CD4-positive, alpha-beta T cell treated with Interleukin-4 for 1 hour (primary cell): ENCODE results near the gene CDK14.

ENCODE experiments used
- DNase-seq, 2 donors: peaks; one replicate each; pipeline ENCODE4 v3.0.0-alpha.2; 2020 to 2022

CDK14 gene

GRCh38 chr7:90645784-90646183 is 49.7 kb downstream of the CDK14 start:
- no peak for DNase-seq

- DNase-seq, result no peak
Measured at GRCh38 chr7:90648107-90648506, 52.0 kb downstream of the CDK14 start.

- DNase-seq, result no peak
Measured at GRCh38 chr7:90648834-90649233, 52.7 kb downstream of the CDK14 start.

- DNase-seq, result no peak
Measured at GRCh38 chr7:90654718-90655427, 58.8 kb downstream of the CDK14 start.

- no peak for DNase-seq
Measured at GRCh38 chr7:90655566-90655965, 59.4 kb downstream of the CDK14 start.

GRCh38 chr7:90657481-90657880 is 61.4 kb downstream of the CDK14 start:
- DNase-seq, result no peak

GRCh38 chr7:90660100-90660499 is 64.0 kb downstream of the CDK14 start:
- no peak for DNase-seq

- no peak for DNase-seq
Measured at GRCh38 chr7:90660819-90661218, 64.7 kb downstream of the CDK14 start.

- DNase-seq, result no peak
Measured at GRCh38 chr7:90661290-90662151, 65.4 kb downstream of the CDK14 start.

GRCh38 chr7:90663176-90663575 is 67.1 kb downstream of the CDK14 start:
- DNase-seq, result no peak

GRCh38 chr7:90666186-90666585 is 70.1 kb downstream of the CDK14 start:
- DNase-seq, result no peak

GRCh38 chr7:90668992-90669391 is 72.9 kb downstream of the CDK14 start:
- DNase-seq, result no peak

GRCh38 chr7:90669492-90669891 is 73.4 kb downstream of the CDK14 start:
- DNase-seq, result no peak

GRCh38 chr7:90671571-90671970 is 75.5 kb downstream of the CDK14 start:
- DNase-seq, result no peak

- DNase-seq, result no peak
Measured at GRCh38 chr7:90672210-90672609, 76.1 kb downstream of the CDK14 start.

GRCh38 chr7:90674625-90675024 is 78.5 kb downstream of the CDK14 start:
- DNase-seq, result no peak

- DNase-seq, result no peak
Measured at GRCh38 chr7:90675982-90676381, 79.9 kb downstream of the CDK14 start.

- DNase-seq, result no peak
Measured at GRCh38 chr7:90677486-90678404, 81.6 kb downstream of the CDK14 start.

- no peak for DNase-seq
Measured at GRCh38 chr7:90678986-90679385, 82.9 kb downstream of the CDK14 start.

GRCh38 chr7:90680484-90680883 is 84.4 kb downstream of the CDK14 start:
- no peak for DNase-seq

- DNase-seq, result no peak
Measured at GRCh38 chr7:90681336-90682022, 85.4 kb downstream of the CDK14 start.

GRCh38 chr7:90686146-90686545 is 90.0 kb downstream of the CDK14 start:
- DNase-seq, result no peak

GRCh38 chr7:90688810-90689209 is 92.7 kb downstream of the CDK14 start:
- DNase-seq, result no peak
